HG03045 (cell line): ENCODE data around the gene HM13.
"Not testable (repeated sequence)": the region's sequence is repeated elsewhere in the genome, so short reads cannot be mapped to it uniquely, and the experiment has no call there.

Experiments
- ATAC-seq: cut with Tn5 transposase; IDR thresholded peaks from one replicate; pipeline ENCODE4 v1.9.1; 2021; ENCODE audit warnings: mild to moderate bottlenecking, moderate library complexity; ENCODE audit not compliant: unreplicated experiment

The HM13 gene

GRCh38 chr20:31542201-31542842 is 28.1 kb downstream of the HM13 start:
- no peak for ATAC-seq

- no peak for ATAC-seq
These were observed 28.7 kb downstream of the HM13 start for GRCh38 chr20:31542963-31543362.

GRCh38 chr20:31543966-31544598 is 29.8 kb downstream of the HM13 start:
- ATAC-seq: no peak

GRCh38 chr20:31544600-31544999 is 30.4 kb downstream of the HM13 start:
- ATAC-seq: no peak

- not testable (repeated sequence) for ATAC-seq
These were observed 31.4 kb downstream of the HM13 start for GRCh38 chr20:31545621-31546040.

- peak; percentile 61 for ATAC-seq
These were observed 32.9 kb downstream of the HM13 start for GRCh38 chr20:31547017-31547675.

GRCh38 chr20:31547720-31548298 is 33.6 kb downstream of the HM13 start:
- ATAC-seq: no peak

GRCh38 chr20:31548820-31549512 is 34.7 kb downstream of the HM13 start:
- no peak for ATAC-seq

- no peak for ATAC-seq
These were observed 35.3 kb downstream of the HM13 start for GRCh38 chr20:31549513-31549880.

- ATAC-seq: no peak
These were observed 35.9 kb downstream of the HM13 start for GRCh38 chr20:31550099-31550498.

GRCh38 chr20:31551163-31552081 is 37.2 kb downstream of the HM13 start:
- ATAC-seq: no peak

GRCh38 chr20:31555203-31555775 is 41.0 kb downstream of the HM13 start:
- ATAC-seq: no peak

- no peak for ATAC-seq
These were observed 45.5 kb downstream of the HM13 start for GRCh38 chr20:31559704-31560093.

GRCh38 chr20:31560094-31560745 is 46.0 kb downstream of the HM13 start:
- ATAC-seq: no peak

GRCh38 chr20:31560746-31561598 is 46.7 kb downstream of the HM13 start:
- no peak for ATAC-seq

- ATAC-seq: no peak
These were observed 48.0 kb downstream of the HM13 start for GRCh38 chr20:31562241-31562640.

- no peak for ATAC-seq
These were observed 50.0 kb downstream of the HM13 start for GRCh38 chr20:31564284-31564683.

GRCh38 chr20:31565699-31566318 is 51.6 kb downstream of the HM13 start:
- ATAC-seq: no peak
